Subcutaneous adipose tissue (tissue), 4 donors: ENCODE data around the gene MAML3. TPM values are rescaled to one million over a fixed set of nuclear protein-coding genes. Genes with fewer than 3 reads are reported as not detected.

Experiments used
- CTCF ChIP-seq: fragments of 450-650 bp; IDR thresholded peaks from one replicate; pipeline ENCODE4 v1.5.1; 2016; ENCODE audit warnings: low read depth, mild to moderate bottlenecking, control low read depth, antibody characterized with exemption, moderate library complexity
- total RNA-seq, 4 donors: library from RNA; depleted of rRNA; stranded (reverse); fragments of >200 nt; gene quantifications; one replicate each; pipeline ENCODE4 v1.1.0, GENCODE V29; 2016

The MAML3 gene
- total RNA-seq, 4 donors from 2014 or later = 3.5 to 11.1 (median 9.1) TPM

GRCh38 chr4:140031706-140032105, 122.3 kb downstream of the MAML3 start:
- no peak for TF ChIP-seq CTCF

GRCh38 chr4:140031061-140031460, 122.9 kb downstream of the MAML3 start:
- TF ChIP-seq CTCF = no peak

- TF ChIP-seq CTCF = no peak
Measured at GRCh38 chr4:140028676-140029517, 125.1 kb downstream of the MAML3 start.

GRCh38 chr4:140028101-140028500, 125.9 kb downstream of the MAML3 start:
- no peak for TF ChIP-seq CTCF

GRCh38 chr4:140027101-140027500, 126.9 kb downstream of the MAML3 start:
- TF ChIP-seq CTCF = no peak

- TF ChIP-seq CTCF = no peak
Measured at GRCh38 chr4:140025470-140025869, 128.5 kb downstream of the MAML3 start.

- no peak for TF ChIP-seq CTCF
Measured at GRCh38 chr4:140020457-140021361, 133.3 kb downstream of the MAML3 start.
